ENCODE data around the gene FUT3. TPM values are rescaled to one million over a fixed set of nuclear protein-coding genes. Genes with fewer than 3 reads are reported as not detected.
"Not testable (repeated sequence)": the region's sequence is repeated elsewhere in the genome, so short reads cannot be mapped to it uniquely, and the experiment has no call there.

Gene FUT3
- total RNA-seq, 4 donors from 2014 or later = 0.90 TPM; not detected in 3

DNA sequence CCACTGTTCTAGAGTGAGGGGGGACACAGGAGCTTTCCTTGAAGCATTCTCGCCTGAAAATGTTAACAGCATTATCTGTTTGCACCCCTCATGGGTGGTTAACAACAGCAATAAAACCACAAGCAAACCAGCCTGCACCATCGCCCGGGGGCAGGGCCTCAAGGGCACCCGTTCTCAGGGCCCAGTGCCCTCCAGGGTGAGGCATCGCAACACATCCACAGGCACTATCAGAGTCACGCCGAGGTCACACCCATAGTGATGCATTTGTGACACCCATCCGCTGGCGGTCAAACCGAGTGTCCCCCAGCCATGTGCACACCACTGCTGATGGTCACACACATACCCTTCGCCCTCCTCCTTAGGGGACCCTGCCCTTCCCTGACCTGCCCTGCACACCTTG lies 14.5 kb upstream of the FUT3 start:
- no peaks in the 10 kb centered on the region for H3K9me3 ChIP-seq
- H3K4me3 ChIP-seq = no peak overlapping the region
- H3K27ac ChIP-seq = no peak overlapping the region
- DNase-seq (ENCODE audit: low spot score in 2 of 2) = no peak
- TF ChIP-seq, protein P1, sequence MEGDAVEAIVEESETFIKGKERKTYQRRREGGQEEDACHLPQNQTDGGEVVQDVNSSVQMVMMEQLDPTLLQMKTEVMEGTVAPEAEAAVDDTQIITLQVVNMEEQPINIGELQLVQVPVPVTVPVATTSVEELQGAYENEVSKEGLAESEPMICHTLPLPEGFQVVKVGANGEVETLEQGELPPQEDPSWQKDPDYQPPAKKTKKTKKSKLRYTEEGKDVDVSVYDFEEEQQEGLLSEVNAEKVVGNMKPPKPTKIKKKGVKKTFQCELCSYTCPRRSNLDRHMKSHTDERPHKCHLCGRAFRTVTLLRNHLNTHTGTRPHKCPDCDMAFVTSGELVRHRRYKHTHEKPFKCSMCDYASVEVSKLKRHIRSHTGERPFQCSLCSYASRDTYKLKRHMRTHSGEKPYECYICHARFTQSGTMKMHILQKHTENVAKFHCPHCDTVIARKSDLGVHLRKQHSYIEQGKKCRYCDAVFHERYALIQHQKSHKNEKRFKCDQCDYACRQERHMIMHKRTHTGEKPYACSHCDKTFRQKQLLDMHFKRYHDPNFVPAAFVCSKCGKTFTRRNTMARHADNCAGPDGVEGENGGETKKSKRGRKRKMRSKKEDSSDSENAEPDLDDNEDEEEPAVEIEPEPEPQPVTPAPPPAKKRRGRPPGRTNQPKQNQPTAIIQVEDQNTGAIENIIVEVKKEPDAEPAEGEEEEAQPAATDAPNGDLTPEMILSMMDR (IDR thresholded peaks at IDR 0.05) = no peak
- TF ChIP-seq EP300 (IDR thresholded peaks at IDR 0.05) (no peak), POLR2A (IDR thresholded peaks at IDR 0.05) (no peak)
- no peaks in the 10 kb centered on the region for H3K4me1 ChIP-seq
- 61 to 69% methylated on average over 10 to 11 of the region's 11 CpGs for WGBS, 2 donors
- no peaks in the 10 kb centered on the region for H3K36me3 ChIP-seq
- H3K27me3 ChIP-seq = peaks cover 0 to 1% of the 10 kb centered on the region in 2 donors

DNA sequence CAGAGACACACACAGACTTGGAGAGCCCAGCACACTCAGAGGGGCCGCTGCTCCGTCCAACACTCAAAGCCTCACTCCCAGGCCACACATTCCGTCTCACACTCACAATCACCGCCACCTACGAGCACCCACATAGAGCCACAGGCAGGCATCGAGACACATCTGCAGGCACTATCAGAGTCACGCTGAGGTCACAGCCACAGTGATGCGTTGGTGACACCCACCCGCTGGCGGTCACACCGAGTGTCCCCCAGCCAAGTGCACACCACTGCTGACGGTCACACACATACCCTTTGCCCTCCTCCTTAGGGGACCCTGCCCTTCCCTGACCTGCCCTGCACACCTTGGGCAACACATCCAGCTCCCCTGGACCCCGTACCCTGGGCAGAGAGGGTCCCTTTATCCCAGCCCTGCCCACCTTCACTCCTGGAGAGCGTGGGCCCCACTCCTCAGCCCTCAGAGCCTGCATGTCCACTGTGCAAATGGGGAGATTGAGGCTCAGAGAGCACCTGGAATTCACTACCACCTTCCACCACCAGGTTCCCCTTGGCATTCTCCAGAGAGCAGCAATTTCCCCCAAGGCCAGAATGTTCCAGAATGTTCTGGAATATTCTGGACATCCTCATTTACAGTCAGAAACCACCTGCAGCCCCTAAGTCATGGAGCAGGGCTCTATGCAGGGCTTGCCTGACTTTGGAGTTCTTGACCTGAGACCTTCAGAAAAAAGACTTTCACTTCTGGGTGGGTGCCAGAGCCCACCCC lies 13.7 kb upstream of the FUT3 start:
- Histone ChIP-seq H3K27ac (no peak overlapping the region), H3K27me3 (peaks cover 0 to 7% of the 10 kb centered on the region in 2 donors), H3K4me1 (no peaks in the 10 kb centered on the region), H3K4me3 (no peak overlapping the region), H3K36me3 (no peaks in the 10 kb centered on the region), H3K9me3 (no peaks in the 10 kb centered on the region)
- TF ChIP-seq EP300 (IDR thresholded peaks at IDR 0.05) = no peak
- TF ChIP-seq, protein P1 (IDR thresholded peaks at IDR 0.05) = peak in 2 of 5 experiments; percentile 16 to 24
- 80 to 83% methylated on average over 10 to 14 of the region's 14 CpGs for WGBS, 2 donors
- DNase-seq (ENCODE audit: low spot score in 2 of 2) = no peak

DNA sequence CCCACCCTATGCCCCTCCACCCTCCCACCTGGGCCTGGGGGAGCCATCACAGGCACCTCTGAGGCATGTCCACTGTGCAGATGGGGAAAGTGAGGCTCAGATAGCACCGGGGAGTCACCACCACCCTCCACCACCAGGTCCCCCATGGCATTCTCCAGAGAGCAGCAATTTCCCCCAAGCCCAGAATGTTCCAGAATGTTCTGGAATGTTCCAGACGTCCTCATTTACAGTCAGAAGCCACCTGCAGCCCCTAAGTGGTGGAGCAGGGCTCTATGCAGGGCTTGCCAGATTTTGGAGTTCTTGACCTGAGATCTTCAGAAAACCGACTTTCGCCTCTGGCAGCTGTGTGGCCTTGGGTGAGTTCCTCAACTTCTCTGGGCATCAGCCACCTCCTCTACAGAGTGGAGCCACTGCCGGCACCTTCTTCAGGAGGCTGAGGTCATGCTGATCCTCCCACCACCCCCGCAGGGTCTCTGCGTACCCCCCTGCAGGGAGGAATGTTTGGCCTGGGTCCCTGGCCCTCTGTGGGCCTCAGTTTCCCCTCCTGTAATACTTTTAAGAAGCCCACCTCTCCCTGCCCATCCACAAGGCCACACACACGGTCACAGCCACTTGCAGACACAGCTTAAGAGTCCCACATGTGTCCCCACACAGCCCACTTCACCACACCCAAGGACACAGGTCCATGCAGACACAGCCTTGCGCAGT lies 12.9 kb upstream of the FUT3 start:
- WGBS, 2 donors = 79 to 82% methylated on average over 9 of the region's 9 CpGs
- no peak for TF ChIP-seq POLR2A (IDR thresholded peaks at IDR 0.05)
- no peak for DNase-seq (ENCODE audit: low spot score in 2 of 2)
- Histone ChIP-seq H3K27ac (no peak overlapping the region), H3K4me1 (no peaks in the 10 kb centered on the region), H3K27me3 (peaks cover 0 to 10% of the 10 kb centered on the region in 2 donors), H3K9me3 (no peaks in the 10 kb centered on the region), H3K36me3 (no peaks in the 10 kb centered on the region), H3K4me3 (no peak overlapping the region)

DNA sequence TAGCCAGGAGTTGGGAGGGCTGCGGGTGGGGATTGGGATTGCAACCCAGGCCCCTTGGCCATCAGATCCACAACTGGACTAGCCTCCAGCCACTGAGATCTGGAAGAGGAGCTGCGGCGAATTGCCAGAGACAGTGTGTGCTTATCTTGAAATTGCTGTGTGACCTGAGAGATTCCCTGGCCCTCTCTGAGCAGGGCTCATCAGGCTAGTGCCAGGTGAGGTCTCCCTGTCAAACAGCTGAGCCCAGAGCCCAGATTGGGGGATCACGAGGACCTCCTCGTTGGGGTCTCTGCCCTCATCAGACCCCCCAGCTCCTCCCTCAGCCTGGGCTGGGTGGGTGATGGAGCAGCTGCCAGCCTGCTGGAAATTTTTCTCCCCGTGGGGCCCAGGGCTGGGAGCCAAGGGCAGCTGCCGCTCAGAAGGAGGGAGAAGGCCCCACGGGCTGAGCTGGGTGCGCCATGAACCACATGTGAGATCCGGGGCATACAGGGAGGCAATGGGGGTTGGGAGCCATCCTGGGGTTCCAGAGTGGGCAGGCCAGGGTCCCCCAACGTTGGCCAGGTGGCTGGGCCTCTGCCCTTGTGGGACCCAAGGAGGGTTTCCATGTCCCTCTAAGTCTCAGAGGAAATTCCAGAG lies 11.9 kb upstream of the FUT3 start:
- no peaks in the 10 kb centered on the region for H3K36me3 ChIP-seq
- 72 to 74% methylated on average over 9 to 10 of the region's 11 CpGs for WGBS, 2 donors
- no peaks in the 10 kb centered on the region for H3K4me1 ChIP-seq
- H3K27ac ChIP-seq = no peak overlapping the region
- TF ChIP-seq POLR2A (IDR thresholded peaks at IDR 0.05) (no peak), EP300 (IDR thresholded peaks at IDR 0.05) (no peak)
- TF ChIP-seq, protein P1 (IDR thresholded peaks at IDR 0.05) = no peak
- DNase-seq (ENCODE audit: low spot score in 2 of 2) = no peak
- H3K9me3 ChIP-seq = no peaks in the 10 kb centered on the region
- H3K4me3 ChIP-seq = no peak overlapping the region
- peaks cover 0 to 10% of the 10 kb centered on the region in 2 donors for H3K27me3 ChIP-seq

DNA sequence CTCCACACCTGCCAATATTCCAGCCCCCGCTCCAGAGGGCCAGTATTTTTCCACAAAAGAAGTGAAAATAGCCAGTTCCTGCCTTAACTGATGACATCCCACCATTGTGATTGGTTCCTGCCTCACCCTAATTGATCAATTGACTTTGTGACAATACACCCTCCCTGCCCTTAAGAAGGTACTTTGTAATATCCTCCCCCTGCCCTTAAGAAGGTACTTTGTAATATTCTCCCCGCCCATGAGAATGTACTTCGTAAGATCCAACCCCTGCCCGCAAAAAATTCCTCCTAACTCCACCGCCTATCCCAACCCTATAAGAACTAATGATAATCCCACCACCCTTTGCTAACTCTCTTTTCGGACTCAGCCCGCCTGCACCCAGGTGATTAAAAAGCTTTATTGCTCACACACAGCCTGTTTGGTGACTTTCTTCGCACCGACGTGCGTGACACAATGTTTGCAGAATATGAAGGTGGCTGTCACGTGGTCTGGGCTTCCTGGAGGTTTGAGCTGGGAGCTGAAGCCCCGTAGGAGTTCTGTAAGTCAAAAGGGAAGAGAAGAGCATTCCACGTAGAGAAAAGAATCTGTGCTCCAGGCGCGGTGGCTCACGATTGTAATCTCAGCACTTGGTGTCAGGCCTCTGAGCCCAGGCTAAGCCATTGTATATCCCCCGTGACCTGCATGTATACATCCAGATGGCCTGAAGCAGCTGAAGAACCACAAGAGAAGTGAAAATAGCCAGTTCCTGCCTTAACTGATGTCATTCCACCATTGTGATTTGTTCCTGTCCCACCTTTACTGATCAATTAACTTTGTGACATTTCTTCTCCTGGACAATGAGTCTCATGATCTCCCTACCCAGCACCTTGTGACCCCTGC lies 6.2 kb upstream of the FUT3 start:
- Histone ChIP-seq H3K27ac (no peak overlapping the region), H3K27me3 (peaks cover 0 to 10% of the 10 kb centered on the region in 2 donors), H3K4me3 (no peak overlapping the region), H3K9me3 (peaks cover 0 to 4% (median 0%) of the 10 kb centered on the region in 4 donors), H3K36me3 (no peaks in the 10 kb centered on the region), H3K4me1 (no peaks in the 10 kb centered on the region)
- 80 to 83% methylated on average over 18 of the region's 18 CpGs for WGBS, 2 donors
- no peak for DNase-seq (ENCODE audit: low spot score in 2 of 2)
- no peak for TF ChIP-seq POLR2A (IDR thresholded peaks at IDR 0.05)

DNA sequence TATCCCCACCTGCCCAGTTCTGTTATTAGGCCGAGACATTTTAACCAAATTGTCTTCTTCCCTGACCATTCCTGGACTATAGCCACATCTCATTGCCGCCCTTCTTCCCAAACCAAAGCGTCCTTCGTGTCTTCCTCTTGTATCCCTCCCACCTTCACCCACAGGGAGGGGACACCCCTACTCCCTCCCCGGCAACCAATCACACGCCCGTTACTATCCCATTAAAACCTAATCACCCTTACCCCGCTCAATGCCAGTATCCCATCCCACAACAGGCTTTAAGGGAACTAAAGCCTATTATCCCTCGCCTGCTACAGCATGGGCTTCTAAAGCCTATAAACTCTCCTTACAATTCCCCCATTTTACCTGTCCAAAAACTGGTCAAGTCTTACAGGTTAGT lies 3.9 kb upstream of the FUT3 start:
- not testable (repeated sequence) for H3K4me3 ChIP-seq; H3K9me3 ChIP-seq; H3K27me3 ChIP-seq; H3K4me1 ChIP-seq; H3K36me3 ChIP-seq; DNase-seq (ENCODE audit: low spot score in 2 of 2); H3K27ac ChIP-seq
- WGBS, 2 donors = 66 to 70% methylated on average over 9 of the region's 9 CpGs

DNA sequence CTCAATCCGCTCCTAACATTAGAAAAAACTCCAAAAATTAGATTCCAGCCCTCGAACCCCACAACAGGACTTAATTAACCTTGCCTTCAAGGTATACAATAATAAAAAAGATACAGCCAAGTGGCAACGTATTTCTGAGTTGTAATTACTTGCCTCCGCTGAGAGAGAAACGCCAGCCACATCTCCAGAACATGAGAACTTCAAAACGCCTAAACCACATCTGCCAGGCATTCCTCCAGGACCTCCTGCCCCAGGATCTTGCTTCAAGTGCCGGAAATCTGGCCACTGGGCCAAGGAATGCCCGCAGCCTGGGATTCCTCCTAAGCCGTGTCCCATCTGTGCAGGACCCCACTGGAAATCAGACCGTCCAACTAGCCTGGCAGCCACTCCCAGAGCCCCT lies 2.9 kb upstream of the FUT3 start:
- WGBS, 2 donors = 68 to 73% methylated on average over 10 of the region's 10 CpGs
- H3K4me1 ChIP-seq; H3K27ac ChIP-seq; DNase-seq (ENCODE audit: low spot score in 2 of 2); H3K27me3 ChIP-seq; H3K9me3 ChIP-seq; H3K4me3 ChIP-seq; H3K36me3 ChIP-seq: not testable (repeated sequence)

Data from tibial nerve (tissue), 4 donors.